Pancreas (tissue), 10 donors: ENCODE results near the gene SLC25A13. TPM values are rescaled to one million over a fixed set of nuclear protein-coding genes. Genes with fewer than 3 reads are reported as not detected.

Source experiments
- ATAC-seq, 4 donors: fragments of 200-7000 bp; cut with Tn5 transposase; one replicate each; pipeline versions ENCODE4 v1.8.0 to v1.9.1; 2020; ENCODE audit warnings: mild to moderate bottlenecking in 4 of 4, moderate library complexity in 4 of 4
- DNase-seq, 6 donors: peaks; one replicate each; pipeline ENCODE4 v3.0.0-alpha.2; 2020
- FAIRE-seq: peaks from 2 replicates; lab custom pipeline; 2012; peaks lifted over from hg19 to GRCh38; lab: Jason Lieb, UNC
- H3K27ac ChIP-seq, 4 donors: fragments of 200-600 bp; sonication (generic); 1 replicate in 3 of 4; 2 replicates in 1 of 4; pipeline versions ENCODE4 v1.5.0 to v1.8.0; 2020
- H3K27me3 ChIP-seq, 4 donors: fragments of 200-600 bp; one replicate each; pipeline ENCODE4 v1.8.0; 2021
- H3K36me3 ChIP-seq, 3 donors: fragments of 200-600 bp; sonication (generic) in 1 of 3; one replicate each; pipeline versions ENCODE4 v1.5.0 to v1.8.0; 2020 to 2021
- H3K4me1 ChIP-seq, 3 donors: fragments of 200-600 bp; one replicate each; pipeline ENCODE4 v1.8.0; 2021
- H3K4me3 ChIP-seq, 4 donors: fragments of 200-600 bp; sonication (generic) in 2 of 4; one replicate each; pipeline versions ENCODE4 v1.5.0 to v1.8.0; 2020 to 2021
- H3K9me3 ChIP-seq, 4 donors: fragments of 200-600 bp; one replicate each; pipeline ENCODE4 v1.8.0; 2021
- WGBS, 2 donors: extraction: QIAGEN DNeasy Blood & Tissue Kit; methylation state at CpG; one replicate each; pipeline ENCODE4 v1.1.7; 2013; 5-methylcytosine and 5-hydroxymethylcytosine counted together
- intact Hi-C, 3 donors: fragments of 100-400 bp; cut with DNase I; formaldehyde crosslinking; loops; one replicate each; pipeline versions ENCODE4 v1.11.1 to v1.14.2; 2022
- polyA plus RNA-seq, 2 donors: library from polyadenylated mRNA; stranded (reverse); fragments of 200-250 nt; gene quantifications; one replicate each; pipeline ENCODE4 v1.2.3, GENCODE V29; 2013
- total RNA-seq, 6 donors: library from RNA; stranded (reverse); fragmentation: NEBNext Ultra II Directional in 4 of 6; extraction: Animal tissue kit (Norgen Biotek cat#: 25700) in 4 of 6; gene quantifications; one replicate each; pipeline versions ENCODE4 v1.2.1 to v1.2.4, GENCODE V29; 2021 to 2023
- TF ChIP-seq, protein P1 (sequence below), 4 donors: fragments of 200-600 bp; sonication (generic) in 3 of 4; IDR thresholded peaks; one replicate each; pipeline versions ENCODE4 v1.5.0 to v1.8.0; 2021; ENCODE audit warnings: antibody characterized with exemption in 4 of 4
- donor health status: healthy with polysubstance abuse.
- donor health status: DM: no; HTN: no; CAD: no; lungs with moderate emphysema.
- donor health status: DM: no; HTN: no; CAD: no.
- donor health status: control.
- donor health status: control.
- donor health status: Bipolar disorder and iron deficiency.
- donor health status: DM: yes; HTN: yes; CAD: no.
- donor health status: DM: no; HTN: no; CAD: no.
- donor health status: DM: no; HTN: no; CAD: no.
- donor health status: DM: yes; HTN: yes; CAD: no.

The SLC25A13 gene
- total and polyA plus RNA-seq, 8 donors = 4.2 to 15.0 (median 11.0) TPM

DNA sequence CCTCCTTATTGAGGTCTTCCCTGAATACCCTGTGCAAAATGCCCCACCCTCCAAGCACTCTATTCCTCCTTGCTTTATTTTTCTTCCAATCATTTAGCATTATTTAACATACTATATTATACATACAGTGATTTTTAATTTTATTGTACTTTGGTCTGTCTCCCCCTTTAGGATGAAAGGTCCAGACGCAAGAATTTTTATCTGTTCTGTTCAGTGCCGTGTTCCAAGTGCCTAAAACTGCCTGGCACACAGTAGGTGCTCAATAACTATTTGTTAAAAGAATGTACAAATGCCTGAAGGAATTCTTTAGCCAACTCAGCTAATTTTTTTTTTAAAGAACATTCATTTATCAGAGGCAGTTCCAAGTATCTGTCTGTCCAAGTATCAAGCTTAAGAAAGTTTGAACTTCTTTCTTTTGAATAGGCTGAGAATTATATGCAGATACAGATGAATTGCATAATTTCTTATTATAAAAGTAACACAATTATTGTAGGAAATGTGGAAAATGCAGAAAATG lies 34.1 kb upstream of the SLC25A13 start:
- WGBS, 2 donors = 27 to 52% methylated on average over 2 of the region's 2 CpGs
- ATAC-seq = no peak
- no peaks in the 10 kb centered on the region for H3K27me3 ChIP-seq
- intact Hi-C loops = no loop called here
- TF ChIP-seq, protein P1, sequence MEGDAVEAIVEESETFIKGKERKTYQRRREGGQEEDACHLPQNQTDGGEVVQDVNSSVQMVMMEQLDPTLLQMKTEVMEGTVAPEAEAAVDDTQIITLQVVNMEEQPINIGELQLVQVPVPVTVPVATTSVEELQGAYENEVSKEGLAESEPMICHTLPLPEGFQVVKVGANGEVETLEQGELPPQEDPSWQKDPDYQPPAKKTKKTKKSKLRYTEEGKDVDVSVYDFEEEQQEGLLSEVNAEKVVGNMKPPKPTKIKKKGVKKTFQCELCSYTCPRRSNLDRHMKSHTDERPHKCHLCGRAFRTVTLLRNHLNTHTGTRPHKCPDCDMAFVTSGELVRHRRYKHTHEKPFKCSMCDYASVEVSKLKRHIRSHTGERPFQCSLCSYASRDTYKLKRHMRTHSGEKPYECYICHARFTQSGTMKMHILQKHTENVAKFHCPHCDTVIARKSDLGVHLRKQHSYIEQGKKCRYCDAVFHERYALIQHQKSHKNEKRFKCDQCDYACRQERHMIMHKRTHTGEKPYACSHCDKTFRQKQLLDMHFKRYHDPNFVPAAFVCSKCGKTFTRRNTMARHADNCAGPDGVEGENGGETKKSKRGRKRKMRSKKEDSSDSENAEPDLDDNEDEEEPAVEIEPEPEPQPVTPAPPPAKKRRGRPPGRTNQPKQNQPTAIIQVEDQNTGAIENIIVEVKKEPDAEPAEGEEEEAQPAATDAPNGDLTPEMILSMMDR (IDR thresholded peaks at IDR 0.05) = no peak
- H3K9me3 ChIP-seq = no peaks in the 10 kb centered on the region
- DNase-seq = no peak
- no peak overlapping the region for H3K4me3 ChIP-seq
- no peaks in the 10 kb centered on the region for H3K36me3 ChIP-seq
- H3K27ac ChIP-seq = no peak overlapping the region
- no peak for FAIRE-seq
- H3K4me1 ChIP-seq = no peaks in the 10 kb centered on the region

DNA sequence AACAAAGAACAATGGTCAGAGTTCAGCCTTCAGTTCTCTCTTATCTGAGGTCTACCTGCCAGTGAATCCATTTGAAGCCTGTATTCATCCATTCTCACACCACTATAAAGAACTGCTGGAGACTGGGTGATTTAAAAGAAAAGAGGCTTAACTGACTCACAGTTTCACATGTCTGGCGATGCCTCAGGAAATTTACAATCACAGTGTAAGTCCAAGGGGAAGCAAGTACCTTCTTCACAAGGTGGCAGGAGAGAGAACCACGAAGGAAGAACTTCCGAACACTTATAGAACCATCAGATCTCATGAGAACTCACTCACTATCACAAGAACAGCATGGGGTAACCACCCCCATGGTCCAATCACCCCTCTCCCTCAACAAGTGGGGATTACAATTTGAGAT lies 33.0 kb upstream of the SLC25A13 start:
- TF ChIP-seq, protein P1 (IDR thresholded peaks at IDR 0.05) = no peak
- DNase-seq = no peak
- WGBS, 2 donors = 40 to 81% methylated on average over 3 of the region's 3 CpGs
- Histone ChIP-seq H3K4me1 (no peaks in the 10 kb centered on the region), H3K9me3 (no peaks in the 10 kb centered on the region), H3K36me3 (no peaks in the 10 kb centered on the region), H3K4me3 (no peak overlapping the region), H3K27me3 (no peaks in the 10 kb centered on the region), H3K27ac (no peak overlapping the region)
- intact Hi-C loops = no loop called here
- ATAC-seq = no peak
- FAIRE-seq = no peak

DNA sequence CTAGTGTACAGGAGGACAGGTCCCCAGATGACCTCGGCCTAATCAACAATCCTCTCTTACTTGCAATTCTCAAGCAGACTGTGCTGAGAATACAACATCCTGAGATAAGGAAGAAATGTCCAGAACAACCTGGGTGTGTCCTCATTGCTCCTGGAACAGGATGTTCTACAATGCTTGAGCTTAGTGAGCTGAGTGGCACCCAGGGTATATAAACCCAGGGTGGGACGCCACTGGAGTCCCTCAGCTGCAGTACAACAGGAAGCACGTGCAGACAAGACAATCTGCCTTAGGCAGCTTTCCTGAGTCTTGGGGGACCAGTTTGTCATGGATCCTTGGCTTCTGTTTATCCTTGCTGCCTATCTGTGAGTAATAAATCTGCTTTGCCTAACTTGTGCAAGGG lies 27.7 kb upstream of the SLC25A13 start:
- H3K4me1 ChIP-seq = no peaks in the 10 kb centered on the region
- no peak for DNase-seq
- H3K9me3 ChIP-seq = no peaks in the 10 kb centered on the region
- 64 to 75% methylated on average over 3 of the region's 3 CpGs for WGBS, 2 donors
- TF ChIP-seq, protein P1 (IDR thresholded peaks at IDR 0.05) = no peak
- no peak overlapping the region for H3K4me3 ChIP-seq
- no peak for ATAC-seq
- H3K27me3 ChIP-seq = no peaks in the 10 kb centered on the region
- FAIRE-seq = no peak
- no peak overlapping the region for H3K27ac ChIP-seq
- H3K36me3 ChIP-seq = no peaks in the 10 kb centered on the region
- intact Hi-C loops = no loop called here

DNA sequence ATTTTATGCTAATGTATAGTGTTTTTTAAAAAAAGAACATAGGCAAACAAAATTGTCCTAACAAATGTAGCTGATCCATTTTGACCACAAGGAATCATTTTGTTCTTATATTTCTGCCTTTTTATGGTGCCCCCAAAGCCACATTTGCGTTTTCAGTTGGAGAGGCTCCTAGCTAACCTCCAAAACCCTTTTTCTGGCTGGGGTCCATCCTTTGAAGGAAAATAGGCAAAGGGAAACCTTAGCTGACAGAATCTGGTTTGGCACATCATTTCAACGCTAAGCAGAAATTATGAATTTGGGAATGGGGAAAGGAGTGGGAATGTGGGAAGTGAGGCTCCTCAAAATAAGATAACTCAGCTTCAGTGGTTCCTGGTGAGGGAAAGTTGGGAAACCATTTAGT lies 25.6 kb upstream of the SLC25A13 start:
- H3K9me3 ChIP-seq = no peaks in the 10 kb centered on the region
- FAIRE-seq (no peak), ATAC-seq (no peak), DNase-seq (no peak)
- H3K27me3 ChIP-seq = peaks cover 0 to 2% (median 0%) of the 10 kb centered on the region in 4 donors
- 76 to 94% methylated on average over 2 of the region's 2 CpGs for WGBS, 2 donors
- intact Hi-C loops = no loop called here
- no peak overlapping the region for H3K27ac ChIP-seq
- TF ChIP-seq, protein P1 (IDR thresholded peaks at IDR 0.05) = no peak
- H3K4me3 ChIP-seq = no peak overlapping the region
- H3K4me1 ChIP-seq = no peaks in the 10 kb centered on the region
- no peaks in the 10 kb centered on the region for H3K36me3 ChIP-seq

DNA sequence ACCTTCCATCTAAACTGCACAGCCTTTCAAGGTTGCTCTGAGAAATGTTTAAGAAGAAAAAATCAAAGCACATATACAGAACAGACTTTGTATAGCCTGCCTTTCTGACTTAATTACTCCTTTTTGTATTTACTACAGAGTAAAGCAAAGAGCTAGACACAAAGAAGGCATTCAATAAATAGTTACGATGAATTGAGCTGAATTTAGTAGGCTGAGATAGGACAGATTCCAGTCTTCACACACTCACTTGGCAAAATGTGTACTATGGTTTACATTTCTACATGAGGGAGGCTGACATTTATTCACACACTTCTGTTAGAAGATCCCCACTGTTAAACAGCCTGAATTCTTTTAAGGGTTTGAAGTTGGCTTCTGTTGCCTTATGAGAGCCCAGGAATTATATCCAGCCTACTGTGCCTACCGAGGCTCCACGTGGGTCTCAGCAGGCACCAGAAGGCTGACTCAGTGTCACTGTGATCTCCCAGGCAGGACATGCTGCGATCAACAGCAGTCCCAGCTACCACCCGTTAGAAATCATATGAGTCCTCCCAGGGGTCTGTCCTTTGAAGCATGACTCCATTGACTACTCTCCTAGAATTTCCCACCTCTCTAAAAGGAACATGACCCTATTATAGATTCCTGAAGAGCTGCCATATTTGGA lies 24.5 kb upstream of the SLC25A13 start:
- 38 to 39% methylated on average over 5 of the region's 5 CpGs for WGBS, 2 donors
- no peak for ATAC-seq
- Histone ChIP-seq H3K4me1 (no peaks in the 10 kb centered on the region), H3K36me3 (no peaks in the 10 kb centered on the region), H3K27me3 (peaks cover 0 to 4% (median 0%) of the 10 kb centered on the region in 4 donors), H3K4me3 (no peak overlapping the region), H3K27ac (no peak overlapping the region), H3K9me3 (no peaks in the 10 kb centered on the region)
- TF ChIP-seq, protein P1 (IDR thresholded peaks at IDR 0.05) = no peak
- no peak for DNase-seq
- intact Hi-C loops = no loop called here
- no peak for FAIRE-seq
